ENCODE measurements around the gene ANKMY1.

Gene ANKMY1

DNA sequence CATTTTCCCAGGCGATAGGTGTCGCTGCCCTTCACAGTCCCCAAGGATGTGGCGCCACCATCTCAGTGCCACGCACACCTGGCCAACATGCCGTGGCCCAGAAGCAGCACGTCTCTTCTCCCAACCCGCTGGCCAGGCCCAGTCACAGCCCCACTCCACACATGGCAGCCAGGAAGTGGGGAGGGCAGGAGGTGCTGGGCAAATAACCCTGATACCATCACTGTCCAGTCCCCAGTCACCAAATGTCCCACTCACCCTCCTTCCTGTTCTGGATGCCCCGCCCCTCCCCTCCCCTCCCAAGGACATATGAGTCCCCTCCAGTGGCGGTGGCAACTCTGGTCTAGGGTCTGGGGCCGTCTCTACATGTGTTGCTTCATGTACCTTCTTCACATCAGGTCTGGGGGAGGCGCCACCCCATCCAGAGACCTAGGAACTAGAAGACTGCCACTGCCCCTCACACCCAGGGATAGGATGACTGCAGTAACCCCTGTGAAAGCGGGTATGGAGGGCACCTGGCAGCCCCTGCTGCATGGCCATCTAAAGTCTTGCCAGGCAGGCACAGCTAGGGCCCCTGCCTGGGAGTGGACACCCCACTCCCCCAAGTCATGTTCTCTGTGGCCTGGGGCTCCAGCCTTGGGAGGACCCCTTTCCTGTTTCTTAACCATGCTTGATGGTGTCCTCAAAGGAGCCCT, 21.4 kb upstream of the ANKMY1 start:
- DNase-seq, result no peak

DNA sequence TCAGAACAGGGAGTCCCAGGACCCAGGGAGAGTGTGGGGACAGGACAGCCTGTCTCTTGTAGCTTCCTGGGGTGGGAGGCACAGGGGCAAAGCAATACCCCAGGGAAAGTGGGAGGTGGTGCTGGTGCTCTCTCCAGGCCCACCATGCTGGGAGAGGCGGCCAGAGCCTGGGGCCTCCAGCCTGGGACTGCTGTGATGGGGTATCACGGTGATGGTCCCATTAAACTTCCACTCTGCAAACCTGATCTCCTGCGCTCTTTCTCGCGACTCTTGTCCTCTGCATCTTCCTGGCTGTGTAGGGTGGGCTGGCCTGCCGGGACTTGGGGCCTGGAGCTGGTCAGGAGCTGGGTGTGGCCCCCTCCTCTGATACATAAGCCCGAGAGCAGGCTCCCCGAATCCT, 20.7 kb upstream of the ANKMY1 start:
- DNase-seq, result no peak

DNA sequence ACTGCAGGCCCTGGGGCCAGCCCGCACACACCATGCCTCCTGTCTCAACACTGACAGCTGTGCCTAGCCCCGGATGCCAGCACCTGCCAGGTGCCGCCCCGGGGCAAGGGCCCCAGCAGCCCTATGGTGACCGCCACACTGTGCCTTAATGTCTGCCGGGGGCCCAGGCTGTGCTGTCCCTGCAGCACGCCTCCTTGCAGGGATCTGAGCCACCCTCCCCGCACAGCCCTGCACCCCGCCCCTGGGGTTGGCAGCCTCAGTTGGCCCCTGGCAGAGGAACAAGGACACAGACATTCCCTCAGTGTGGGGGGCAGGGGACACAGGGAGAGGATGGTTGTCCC, 20.3 kb upstream of the ANKMY1 start:
- DNase-seq, result no peak

GRCh38 chr2:240577281-240578109, 19.7 kb upstream of the ANKMY1 start:
- DNase-seq, result no peak

GRCh38 chr2:240576436-240577205, 18.8 kb upstream of the ANKMY1 start:
- no peak for DNase-seq

DNA sequence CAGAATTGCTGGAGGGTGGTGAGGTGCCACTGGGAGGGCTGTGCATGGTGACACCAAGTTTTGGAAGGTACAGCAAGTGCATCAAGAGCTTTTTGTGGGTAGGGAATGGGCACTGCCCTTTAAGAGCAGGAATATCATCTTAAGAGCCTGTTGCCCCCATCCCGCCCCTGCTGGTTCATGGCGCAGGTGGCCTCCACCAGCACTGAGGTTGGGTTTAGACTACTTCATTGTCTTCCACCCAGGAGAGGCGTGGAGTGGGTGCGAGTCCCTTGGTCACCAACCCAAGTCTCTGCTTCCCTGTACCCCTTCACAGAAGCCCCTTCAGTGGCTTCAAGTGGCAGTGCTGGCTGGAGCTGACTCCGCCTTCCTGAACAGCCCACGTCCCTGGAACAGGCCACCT, 18.2 kb upstream of the ANKMY1 start:
- no peak for DNase-seq

GRCh38 chr2:240575101-240575965, 17.5 kb upstream of the ANKMY1 start:
- DNase-seq, result no peak

DNA sequence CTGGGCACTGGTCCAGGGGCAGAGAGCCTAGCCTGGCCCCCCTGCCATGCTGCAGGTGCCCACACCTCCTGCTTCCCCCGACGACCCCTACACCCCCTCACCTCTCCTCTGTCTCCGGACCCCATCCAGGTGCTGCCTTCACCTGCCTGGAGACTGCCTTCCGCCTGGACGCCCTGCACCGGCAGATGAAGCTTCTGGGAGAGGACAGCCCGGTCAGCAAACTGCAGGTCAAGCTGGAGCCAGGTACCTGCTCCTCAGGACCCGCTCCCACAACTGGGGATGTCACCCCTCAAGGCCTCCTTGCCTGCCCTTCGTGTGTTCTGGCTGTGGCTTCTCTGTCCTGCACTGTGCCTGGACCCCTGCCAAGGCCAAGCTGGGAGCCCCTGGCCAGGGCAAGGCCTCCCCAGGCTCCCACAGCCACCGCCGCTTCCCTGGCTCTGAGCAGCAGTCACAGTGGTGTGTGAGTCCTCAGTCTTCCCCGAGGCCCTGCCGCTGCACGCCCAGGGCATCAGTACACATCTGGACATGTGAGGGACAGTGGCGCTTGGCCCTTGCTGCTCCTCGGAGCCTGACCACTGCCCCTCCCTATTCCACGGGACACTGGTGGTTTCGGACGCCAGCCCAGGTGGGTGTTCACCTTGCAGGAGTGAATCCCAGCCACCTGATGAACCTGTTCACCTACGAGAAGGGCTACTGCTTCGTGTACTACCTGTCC, 16.8 kb upstream of the ANKMY1 start:
- DNase-seq, result no peak

DNA sequence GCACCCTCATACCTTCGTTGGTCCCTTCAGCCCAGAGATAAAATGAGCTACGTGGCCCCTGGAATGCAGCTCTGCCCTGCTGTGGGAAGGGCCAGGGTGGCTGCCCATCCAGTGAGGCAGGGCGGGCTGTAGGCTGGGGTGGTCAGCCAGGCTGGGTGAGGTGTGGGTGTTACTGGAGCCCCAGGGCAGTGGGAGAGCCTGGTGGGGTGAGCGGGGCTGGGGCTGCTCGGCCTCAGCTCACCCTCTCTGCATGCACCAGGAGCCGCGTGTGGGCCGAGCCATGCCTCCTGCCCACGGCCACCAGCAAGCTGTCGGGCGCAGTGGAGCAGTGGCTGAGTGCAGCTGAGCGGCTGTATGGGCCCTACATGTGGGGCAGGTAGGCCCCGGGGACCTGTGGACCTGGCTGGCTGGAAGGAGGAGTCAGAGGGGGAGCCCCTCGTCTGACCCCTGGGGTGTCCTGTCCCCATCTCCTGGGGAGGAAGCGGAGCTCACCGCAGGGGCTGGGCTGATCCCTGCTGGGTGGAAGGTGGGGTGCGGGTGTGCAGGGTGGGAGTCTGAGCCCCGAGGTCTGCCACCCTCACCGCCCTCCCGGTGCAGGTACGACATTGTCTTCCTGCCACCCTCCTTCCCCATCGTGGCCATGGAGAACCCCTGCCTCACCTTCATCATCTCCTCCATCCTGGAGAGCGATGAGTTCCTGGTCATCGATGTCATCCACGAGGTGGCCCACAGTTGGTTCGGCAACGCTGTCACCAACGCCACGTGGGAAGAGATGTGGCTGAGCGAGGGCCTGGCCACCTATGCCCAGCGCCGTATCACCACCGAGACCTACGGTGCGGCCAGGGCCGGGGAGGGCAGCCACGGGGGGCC, 16.0 kb upstream of the ANKMY1 start:
- DNase-seq, result no peak

GRCh38 chr2:240573071-240573515, 15.3 kb upstream of the ANKMY1 start:
- DNase-seq, result no peak

GRCh38 chr2:240572141-240573031, 14.6 kb upstream of the ANKMY1 start:
- DNase-seq, result no peak

DNA sequence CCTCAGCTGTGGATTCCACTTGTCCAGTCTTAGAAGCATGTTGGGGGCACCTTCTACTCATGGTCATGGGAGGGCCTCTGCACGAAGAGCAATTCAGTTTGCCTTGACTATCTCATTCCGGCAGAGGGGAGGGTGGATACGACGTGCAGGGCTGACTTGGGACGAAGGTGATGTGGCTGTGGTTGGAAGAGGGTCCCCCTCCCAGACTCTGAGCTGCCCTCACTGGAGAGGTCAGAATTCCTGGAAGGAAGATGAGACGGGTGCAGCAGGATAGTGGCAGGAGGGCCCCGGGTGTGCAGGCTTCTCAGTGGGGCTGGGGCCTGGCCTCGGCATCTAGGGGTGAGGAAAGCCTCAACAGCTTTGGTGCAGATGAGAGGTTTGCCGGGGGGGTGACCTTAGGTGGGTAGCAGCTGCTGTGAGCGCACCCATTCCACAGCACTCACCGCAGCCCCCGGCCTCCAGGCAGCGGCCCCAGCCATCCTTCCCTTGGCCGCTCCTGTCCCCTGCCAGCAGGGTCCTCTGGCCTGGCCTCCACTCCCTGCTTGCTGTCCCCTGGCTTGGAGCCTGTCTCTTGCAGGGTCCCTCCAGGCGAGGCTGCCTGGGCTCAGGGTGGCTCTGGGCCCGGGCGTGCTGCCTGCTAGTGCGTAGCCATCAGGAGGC, 13.7 kb upstream of the ANKMY1 start:
- DNase-seq, result no peak

DNA sequence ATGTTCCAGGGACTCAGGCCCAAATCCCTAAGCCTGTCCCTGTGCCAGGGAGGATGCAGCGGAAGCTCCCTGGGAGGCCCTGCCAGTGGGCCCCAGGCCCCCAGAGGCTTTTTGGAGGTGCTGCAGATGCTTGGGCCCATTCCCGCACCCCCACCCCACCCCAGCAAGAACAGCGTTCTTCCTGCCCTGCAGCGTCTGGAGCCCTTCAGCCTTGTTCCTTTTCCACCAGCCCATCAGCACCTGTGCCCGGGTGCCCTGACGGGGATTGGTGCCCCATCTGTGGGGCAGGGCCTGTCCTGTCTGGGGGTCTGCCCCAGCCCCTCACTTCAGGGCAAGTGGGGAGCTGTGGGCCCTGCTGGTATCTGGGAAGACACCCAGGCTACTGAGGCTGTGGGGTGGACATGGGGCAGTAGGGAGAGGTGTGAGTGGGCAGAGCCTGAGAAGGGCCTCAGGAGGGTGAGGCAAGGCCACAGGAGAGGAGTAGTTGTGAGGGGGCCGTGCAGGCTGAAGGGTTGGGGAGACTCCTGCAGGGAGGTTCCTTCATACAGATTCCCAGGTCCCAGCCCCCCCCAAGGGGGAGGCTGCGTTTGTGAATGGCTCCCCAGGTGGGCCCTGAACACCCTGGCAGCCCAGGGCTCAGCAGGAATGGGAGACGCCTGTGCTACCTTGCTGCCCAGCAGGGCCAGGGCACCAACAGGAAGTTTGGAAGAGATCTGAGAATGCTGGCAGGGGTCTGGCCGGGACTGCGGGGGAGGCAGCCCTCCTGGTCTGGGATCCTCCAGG, 12.9 kb upstream of the ANKMY1 start:
- DNase-seq, result no peak

GRCh38 chr2:240569998-240570530, 12.3 kb upstream of the ANKMY1 start:
- no peak for DNase-seq

DNA sequence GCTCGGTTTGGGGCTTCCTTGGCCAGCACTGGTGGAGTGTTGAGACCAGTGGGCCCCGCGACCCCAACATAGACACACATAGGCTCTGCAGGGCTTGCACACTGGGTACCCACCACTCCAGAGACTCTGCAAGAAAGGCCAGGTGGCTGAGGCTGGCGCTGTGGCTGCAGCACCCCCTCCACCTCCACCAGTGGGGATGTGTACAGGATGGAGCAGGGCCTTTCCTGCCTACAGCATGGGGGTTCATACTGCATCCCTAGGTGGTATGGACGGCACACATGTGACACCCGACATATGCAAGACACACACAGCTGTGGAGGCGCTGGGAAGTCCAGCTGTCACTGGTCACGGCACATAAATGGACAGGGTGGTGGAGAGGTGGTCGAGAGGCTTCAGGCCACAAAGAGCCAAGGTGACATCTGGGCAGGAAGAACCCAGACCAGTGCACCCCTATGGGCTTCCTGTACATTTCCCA, 11.8 kb upstream of the ANKMY1 start:
- no peak for DNase-seq

DNA sequence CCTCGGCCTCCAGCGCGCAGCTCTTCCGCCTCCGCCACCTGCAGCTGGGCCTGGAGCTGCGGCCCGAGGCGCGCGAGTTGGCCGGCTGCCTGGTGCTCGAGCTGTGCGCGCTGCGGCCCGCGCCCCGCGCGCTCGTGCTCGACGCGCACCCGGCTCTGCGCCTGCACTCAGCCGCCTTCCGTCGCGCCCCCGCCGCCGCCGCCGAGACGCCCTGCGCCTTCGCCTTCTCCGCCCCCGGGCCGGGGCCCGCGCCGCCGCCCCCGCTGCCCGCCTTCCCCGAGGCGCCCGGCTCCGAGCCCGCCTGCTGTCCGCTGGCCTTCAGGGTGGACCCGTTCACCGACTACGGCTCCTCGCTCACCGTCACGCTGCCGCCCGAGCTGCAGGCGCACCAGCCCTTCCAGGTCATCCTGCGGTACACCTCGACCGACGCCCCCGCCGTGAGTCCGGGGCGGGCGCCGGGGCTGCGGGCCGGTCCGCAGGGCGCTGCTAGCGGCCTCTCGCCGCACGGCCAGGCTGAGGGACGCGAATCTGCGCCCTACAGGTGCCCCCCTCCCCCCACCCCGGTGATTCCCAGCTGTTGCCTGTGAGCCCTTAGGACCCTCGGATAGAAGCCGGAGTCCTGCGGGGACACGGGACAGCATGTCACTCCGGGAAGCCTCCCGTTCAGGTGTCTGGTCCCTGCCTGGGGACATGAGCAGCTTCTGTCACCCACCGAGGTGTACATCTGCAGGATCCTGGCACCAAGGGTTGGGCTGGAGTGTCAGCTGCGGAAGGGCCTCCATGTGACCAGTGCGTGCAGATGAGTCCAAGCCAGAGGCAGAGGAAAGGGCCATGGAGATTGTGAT, 11.1 kb upstream of the ANKMY1 start:
- DNase-seq, result peak in 8 of 14 donors; percentile 13 to 79 (median 48)
